ENCODE measurements around the gene NCOA3.
"Not testable (repeated sequence)": the region's sequence is repeated elsewhere in the genome, so short reads cannot be mapped to it uniquely, and the experiment has no call there.

Gene NCOA3

DNA sequence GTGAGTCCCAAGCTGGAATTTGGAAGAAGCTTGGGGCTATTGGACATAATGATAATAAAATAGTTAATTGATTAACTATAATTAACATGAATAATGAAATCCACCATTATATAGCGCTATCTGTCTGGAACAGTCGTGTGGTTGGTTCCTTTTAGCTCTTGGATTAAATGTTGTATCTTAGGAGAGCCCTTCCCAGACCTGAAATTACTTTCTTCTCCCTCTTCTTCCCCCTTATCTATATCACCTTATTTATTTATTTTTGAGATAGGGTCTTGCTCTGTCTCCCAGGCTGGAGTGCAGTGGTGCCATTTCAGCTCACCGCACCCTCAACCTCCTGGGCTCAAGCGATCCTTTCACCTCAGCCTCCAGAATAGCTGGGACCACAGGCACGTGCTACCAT, 64.6 kb downstream of the NCOA3 start:
- DNase-seq (ENCODE audit: low spot score) = no peak

DNA sequence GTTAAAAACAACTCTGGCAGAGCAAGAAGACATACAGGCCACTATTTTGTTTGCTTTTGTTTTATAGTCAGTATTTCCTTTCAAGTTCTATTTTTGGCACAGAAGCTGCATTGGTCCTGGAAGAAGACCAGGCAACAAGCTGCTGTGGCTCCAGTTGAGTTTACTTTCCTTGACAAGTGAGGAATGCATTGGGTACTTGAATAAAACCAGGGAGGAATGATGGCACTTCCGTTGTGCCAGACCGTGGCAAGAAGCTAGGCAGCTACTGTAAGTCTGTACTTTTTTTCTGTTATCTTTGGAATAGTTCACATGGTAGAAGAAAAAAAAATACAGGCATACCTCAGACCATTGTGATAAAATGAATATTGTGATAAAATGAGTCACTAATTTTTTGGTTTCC, 66.3 kb downstream of the NCOA3 start:
- no peak for DNase-seq (ENCODE audit: low spot score)

DNA sequence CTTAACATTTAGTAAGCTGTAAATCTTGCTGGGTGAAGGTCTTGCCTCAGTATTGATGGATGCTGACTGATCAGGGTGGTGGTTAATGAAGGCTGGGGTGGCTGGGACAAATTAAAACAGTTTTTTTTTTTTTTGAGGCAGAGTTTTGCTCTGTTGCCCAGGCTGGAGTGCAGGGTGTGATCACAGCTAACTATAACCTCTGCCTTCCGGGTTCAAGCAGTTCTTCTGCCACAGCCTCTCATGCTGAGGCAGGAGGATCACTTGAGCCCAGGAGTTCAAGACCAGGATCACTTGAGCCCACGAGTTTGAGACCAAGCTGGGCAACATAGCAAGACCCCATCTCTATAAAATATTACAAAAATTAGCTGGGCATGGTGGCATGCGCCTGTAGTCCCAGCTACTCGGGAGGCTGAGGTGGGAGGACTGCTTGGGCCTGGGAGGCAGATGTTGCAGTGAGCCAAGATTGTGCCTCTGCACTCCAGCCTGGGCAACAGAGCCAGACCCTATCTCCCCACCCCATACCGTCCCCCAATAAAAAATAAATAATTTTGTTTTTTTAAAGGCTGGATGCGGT, 67.2 kb downstream of the NCOA3 start:
- no peak for DNase-seq (ENCODE audit: low spot score)

DNA sequence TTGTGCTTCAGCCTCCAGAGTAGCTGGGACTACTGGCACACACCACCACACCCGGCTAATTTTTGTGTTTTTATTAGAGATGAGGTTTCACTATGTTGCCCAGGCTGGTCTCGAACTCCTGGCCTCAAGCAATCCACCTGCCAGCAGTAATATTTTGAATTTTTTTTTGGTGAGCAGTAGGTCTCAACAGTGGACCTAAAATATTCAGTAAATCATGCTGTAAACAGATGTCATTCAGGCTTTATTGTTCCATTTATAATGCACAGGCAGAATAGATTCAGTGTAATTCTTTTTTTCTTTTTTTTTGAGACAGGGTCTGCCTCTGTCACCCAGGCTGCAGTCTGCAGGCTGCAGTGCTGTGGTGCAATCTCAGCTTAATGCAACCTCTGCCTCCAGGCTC, 69.7 kb downstream of the NCOA3 start:
- DNase-seq (ENCODE audit: low spot score) = no peak

DNA sequence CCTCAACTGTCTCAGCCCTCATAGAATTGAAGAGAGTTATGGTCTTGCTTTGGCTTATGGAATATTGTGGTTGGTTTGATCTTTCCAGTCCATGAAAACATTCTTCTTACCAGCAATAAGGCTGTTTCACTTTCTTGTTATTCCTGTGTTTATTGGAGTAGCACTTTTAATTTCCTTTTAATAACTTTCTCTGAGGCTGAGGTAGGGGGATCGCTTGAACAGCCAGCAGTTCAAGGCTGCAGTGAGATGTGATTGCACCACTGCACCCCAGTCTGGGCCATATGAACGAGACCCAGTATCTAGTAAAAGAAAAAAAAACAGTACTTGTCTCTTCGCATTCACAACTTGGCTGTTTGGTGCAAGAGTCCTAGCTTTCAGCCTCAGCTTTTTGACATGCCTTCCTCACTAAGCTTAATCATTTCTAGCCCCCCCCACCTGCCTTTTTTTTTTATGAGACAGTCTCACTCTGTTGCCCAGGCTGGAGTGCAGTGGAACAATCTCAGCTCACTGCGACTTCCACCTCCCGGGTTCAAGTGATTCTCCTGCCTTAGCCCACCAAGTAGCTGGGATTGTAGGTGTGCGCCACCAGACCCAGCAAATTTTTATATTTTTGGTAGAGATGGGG, 70.5 kb downstream of the NCOA3 start:
- no peak for DNase-seq (ENCODE audit: low spot score)

DNA sequence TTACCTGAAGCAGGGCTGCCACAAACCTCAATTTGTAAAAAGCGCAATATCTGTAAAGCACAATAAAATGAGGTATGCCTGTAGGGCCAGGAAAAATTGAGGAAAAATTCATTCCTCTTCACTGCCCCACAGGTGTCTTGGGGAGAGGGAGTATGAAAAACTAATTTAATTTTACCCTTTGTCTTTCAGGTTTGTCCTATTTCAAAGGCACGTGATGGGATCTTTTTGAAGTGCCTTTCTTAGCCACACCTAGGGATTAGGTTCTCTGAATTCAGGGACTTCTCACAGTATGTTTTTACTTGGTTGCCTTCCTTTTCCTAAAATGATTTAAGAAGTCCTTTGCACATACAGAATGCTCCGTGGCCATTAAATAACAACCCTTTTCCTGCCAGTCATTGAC, 71.9 kb downstream of the NCOA3 start:
- DNase-seq (ENCODE audit: low spot score) = no peak

DNA sequence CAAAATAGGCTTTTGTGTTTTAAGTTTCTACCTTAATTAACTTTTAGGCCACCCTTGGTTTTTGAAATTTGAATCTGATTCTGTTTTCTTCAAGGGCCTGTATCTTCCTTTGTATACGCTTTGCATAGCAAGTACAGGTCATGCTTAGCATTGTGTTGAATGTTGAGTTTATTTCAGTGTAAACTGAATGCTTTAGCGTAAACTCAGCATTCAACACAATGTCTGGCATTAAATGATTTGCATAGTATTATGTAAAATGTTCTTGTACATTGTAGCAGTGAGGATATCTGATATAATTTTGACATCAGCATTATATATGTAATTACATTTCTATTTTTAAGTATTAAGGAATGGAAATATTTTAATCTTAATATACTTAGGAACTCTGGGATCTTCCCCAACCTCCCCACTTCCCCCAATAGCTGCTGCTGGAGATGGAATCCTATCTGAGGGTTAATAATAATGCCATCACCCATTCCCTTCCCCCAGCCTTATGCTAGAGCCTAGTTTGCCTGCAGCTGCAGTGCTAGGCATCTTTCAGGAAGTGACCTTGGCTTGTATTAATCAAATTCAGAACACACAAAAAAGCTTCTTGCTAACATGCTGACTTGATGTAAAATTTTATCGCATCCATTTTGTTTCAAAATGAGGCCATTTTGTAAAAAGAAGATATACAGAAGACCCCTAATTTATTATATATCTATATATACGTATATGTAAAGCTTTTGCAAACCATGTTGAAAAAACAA, 73.1 kb downstream of the NCOA3 start:
- DNase-seq (ENCODE audit: low spot score) = no peak

DNA sequence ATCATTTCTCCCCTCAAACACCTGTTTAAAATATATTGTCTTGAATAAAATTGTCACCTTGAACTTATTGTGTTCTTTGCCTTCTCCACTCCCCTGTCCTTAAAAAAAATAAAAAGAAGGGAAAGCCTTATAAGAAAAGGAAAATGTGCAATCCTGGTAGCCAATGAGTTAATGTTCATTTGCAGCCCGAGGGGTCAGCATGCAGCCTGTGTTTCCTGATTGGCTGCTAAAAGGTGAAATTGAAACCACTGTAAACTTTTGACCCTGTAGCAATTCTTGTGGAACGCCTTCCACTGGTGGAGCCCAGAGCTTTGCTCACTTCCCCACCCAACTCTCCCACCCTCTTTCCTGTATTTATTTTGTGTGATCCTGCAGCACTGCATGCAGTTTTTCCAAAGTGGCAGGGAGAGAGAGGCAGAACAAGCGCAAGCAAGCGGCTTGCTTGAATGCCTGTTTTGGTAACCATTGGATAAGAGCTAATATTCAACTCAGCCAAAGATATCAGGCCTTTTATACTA, 74.9 kb downstream of the NCOA3 start:
- DNase-seq (ENCODE audit: low spot score) = no peak

DNA sequence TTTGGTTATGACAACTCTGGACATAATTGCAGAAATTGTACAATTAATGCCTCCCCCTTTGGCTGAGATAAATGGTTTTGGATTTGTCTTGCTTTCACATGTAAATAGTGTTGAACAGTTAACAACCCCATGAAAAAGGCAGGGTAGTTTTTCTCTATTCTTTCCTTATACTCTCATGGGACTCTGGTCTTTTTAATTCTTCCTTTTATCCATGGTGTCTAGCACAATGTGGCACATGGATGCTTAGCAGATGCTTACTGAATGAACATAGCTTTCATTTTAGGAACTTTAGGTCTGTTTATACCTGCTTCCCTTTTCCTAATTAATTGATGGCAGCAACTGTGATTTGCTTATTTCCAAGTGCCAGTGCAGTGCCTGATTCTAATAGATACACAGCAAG, 75.6 kb downstream of the NCOA3 start:
- no peak for DNase-seq (ENCODE audit: low spot score)

DNA sequence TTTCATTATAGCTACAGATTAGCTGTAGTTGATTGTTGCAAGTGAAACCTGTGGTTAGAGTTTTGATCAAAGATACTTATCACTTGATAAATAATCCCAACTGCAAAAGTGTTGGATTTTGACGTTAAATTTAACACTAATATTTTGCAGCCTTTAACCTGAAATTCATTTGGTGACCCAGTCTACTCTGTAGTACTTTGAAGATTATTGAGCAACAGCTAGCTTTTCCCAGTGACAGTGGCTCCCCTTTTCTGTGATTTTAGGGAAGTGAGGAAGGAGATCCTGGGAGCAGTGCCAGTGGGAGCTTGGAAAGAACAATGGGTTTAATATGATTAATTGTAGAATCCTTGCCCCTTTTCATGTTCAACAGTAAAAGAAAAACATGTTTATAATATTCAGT, 76.9 kb downstream of the NCOA3 start:
- DNase-seq (ENCODE audit: low spot score) = no peak

DNA sequence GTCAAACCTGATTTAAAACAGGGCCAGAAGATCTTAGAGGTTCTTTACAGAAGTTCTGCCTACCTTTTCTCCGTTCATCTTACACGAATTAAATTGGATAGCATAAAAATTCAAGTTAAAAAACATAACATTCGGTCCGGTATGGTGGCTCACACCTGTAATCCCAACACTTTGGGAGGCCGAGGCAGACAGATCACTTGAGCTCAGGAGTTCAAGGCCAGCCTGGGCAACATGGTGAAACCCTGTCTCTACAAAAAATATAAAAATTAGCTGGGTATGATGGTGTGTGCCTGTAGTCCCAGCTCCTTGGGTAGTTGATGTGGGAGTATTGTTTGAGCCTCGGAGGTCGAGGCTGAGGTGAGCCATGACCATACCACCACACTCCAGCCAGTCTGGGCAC, 79.0 kb downstream of the NCOA3 start:
- DNase-seq (ENCODE audit: low spot score) = not testable (repeated sequence)

DNA sequence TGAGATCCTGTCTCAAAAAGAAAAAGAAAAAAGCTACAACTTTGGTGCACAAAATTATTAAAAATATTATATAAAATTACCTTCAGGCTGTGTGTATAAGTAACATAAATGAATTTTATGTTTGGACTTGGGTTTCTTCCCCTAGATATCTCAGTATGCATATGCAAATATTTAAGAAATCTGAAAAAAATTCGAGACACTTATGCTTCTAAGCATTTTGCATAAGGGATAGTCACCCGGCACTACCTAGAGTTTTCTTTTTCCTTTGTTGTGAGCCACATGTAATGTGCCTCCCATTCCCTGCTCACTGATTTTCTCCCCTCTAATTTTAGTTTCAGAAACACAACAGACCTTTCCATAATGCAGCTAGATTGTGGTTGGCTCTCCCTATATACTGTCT, 79.4 kb downstream of the NCOA3 start:
- no peak for DNase-seq (ENCODE audit: low spot score)

DNA sequence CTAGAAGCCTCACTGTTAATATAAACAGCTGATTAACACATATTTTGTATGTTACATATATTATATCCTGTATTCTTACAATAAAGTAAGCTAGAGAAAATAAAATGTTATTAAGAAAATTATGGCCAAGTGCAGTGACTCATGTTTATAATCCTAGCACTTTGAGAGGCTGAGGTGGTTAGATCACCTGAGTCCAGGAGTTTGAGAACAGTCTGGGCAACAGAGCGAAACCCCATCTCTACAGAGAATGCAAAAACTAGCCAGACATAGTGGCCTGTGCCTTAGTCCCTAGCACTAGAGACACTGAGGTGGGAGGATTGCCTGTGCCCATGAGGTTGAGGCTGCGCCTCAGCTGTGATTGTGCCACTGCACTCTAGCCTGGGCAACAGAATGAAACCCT, 81.9 kb downstream of the NCOA3 start:
- no peak for DNase-seq (ENCODE audit: low spot score)

DNA sequence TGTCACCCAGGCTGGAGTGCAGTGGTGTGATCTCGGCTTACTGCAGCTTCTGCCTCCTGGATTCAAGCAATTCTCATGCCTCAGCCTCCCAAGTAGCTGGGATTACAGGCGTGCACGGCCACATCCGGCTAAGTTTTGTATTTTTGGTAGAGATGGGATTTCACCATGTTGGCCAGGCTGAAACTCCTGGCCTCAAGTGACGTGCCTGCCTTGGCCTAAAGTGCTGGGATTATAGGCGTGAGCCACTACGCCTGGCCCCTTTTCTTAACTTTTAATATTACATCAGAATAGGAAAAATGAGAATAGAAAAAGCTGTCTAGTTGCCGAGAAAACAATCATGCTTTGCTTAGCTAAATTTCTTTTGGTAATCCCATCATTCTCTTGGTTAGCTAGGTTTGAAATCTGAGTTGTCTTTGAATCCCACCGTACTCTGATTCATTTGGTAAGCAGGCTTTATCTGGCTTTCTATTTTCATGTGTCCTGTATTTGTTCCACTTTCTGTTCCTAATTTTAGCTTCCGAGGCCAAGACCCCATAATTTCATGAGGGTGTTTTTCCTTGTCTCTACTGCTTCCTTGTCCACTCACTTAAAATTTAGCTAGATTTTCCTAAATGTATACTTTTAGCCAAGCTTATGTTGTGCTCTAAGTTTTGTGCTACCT, 83.5 kb downstream of the NCOA3 start:
- DNase-seq (ENCODE audit: low spot score) = no peak

DNA sequence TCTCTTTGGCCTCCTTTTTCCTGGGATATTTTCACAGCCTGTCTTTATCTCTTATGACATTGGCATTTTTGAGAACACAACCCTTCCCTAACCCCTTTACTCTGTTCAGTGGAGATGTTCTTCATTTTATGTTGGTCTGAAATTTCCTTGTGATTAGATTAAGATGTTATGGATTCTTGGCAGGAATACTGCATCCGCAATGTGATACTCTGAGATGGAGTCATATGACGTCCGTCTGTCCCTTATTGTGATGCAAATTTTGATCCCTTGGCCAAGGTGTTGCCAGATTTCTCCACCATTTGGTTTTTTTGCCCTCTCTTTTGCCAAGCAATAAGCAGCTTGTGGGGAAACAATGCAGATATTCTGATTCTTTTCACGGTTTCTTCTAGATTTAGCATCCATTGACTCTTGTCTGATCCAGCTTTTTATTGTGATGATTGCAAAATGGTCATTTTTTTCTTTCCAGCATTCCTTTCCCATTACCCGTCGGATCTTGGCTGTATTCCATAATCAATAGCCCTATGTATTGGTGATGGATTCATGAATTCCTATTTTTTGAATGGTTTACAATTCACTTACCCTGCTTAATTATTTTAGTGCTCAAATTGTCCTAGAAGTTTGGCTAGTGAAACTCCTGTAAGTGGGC, 85.1 kb downstream of the NCOA3 start:
- no peak for DNase-seq (ENCODE audit: low spot score)

DNA sequence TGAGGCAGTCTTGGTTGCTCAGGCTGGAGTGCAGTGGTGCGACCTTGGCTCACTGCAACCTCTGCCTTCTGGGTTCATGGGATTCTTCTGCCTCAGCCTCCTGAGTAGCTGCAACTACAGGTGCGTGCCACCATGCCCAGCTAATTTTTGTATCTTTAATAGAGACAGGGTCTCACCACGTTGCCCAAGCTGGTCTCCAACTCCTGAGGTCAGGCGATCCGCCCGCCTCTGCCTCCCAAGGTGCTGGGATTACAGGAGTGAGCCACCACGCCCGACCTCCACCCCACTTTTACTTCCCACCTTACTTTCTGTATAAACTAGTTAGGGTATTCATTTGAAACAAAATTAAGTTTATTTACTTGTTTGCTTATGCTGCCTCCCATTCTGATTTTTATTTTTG, 86.5 kb downstream of the NCOA3 start:
- DNase-seq (ENCODE audit: low spot score) = no peak

DNA sequence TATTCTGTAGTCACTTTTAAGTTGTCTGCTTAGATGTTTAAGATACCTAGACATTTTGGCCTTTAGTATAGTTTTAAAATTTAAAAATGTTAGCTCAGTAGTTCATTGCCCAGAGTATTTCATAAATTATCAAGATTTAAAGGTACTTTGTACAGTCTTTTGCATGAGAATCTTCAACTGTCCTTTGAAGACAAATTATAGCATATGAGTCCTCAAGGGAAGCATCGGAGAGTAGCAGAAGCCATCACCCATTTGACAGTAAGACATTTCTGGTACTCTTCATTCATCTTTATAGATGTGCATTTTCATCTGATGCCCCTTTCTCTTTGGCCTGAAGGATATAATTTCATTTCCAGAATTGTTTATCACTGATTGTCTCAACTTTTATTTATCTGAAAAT, 89.5 kb downstream of the NCOA3 start:
- DNase-seq (ENCODE audit: low spot score) = no peak

DNA sequence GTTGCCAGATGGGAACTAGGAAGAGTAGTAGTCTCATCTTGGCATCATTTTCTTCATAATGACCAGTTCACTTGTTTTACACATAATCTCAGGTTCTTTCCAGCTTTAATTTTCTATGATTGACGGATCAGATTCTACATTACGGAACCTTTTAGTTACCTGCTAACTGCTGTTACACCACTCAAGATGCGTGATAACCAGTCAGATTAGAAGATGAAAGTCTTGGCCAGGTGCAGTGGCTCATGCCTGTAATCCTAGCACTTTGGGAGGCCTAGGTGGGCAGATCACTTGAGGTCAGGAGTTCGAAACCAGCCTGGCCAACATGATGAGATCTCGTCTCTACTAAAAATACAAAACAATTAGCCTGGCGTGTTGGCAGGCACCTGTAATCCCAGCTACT, 92.5 kb downstream of the NCOA3 start:
- DNase-seq (ENCODE audit: low spot score) = no peak

DNA sequence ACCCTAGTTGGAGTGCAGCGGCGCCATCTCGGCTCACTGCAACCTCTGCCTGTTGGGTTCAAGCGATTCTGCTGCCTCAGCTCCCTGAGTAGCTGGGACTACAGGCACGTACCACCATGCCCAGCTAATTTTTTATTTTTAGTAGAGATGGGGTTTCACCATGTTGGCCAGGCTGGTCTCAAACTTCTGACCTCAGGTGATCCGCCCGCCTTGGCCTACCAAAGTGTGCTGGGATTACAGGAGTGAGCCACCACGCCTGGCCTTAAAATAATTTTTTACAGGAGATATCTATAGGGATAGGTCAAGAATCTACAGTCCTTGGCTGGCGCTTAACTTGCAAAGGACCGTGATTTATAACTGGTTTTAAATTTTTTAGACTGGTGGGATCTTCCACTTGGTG, 93.5 kb downstream of the NCOA3 start:
- DNase-seq (ENCODE audit: low spot score) = not testable (repeated sequence)

DNA sequence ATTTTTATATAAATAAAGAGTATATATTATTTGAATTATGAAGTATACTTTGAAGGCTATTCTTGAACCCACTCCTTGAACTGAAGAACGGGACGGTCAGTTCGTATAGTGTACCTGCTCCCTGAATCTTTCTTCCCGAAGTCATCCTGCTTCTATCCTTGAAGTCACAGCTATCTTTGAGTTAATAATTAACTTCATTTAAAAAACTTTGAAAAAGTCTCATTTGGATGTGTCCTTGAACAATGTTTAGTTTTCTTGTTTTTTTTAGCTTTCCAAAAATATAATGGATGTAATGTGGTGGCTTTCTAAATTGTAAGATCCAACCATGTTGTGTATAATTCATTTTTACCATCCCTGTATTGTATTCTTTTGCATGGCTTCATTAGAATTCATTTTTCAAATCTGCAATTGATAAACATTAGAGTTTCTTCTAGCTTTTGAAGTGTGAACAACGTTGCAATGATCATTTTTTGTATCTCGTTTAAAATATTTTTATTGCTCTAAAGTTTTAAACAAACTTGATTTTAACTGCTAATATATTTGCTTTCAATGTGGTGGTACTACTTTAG, 94.4 kb downstream of the NCOA3 start:
- no peak for DNase-seq (ENCODE audit: low spot score)

DNA sequence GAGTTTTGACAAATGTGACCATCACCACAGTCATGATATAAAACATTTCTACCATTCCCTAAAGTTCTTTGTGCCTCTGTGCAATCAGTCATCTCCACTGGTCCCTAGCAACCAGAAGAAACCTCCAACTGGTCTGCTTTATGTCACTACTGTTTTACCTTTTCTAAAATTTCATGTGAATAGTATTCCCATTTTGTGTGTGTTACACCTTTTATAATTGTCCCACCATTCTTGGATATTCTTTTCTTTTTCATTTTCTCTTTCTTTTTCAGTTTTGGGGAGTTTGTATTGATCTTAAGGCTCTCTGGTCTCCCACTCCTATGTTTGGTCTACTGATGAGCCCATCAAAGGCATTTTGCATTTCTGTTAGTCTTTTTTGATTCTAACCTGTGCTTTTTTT, 95.4 kb downstream of the NCOA3 start:
- DNase-seq (ENCODE audit: low spot score) = no peak

Measured in ecto neural progenitor cell (in vitro differentiated cells).